ENCODE data around the gene PREX1.
"Not testable (repeated sequence)": the region's sequence is repeated elsewhere in the genome, so short reads cannot be mapped to it uniquely, and the experiment has no call there.

Gene PREX1

GRCh38 chr20:48827855-48828733, at the start of gene PREX1:
Gene PREX1 (minus strand): TSS chr20:48827999. CDS start chr20:48827860, 139 bp downstream.
- DNase-seq (ENCODE audit: low spot score) = peak; percentile 74

- DNase-seq (ENCODE audit: low spot score) = peak; percentile 20
Observed at GRCh38 chr20:48877304-48877703, 49.5 kb upstream of the PREX1 start.

GRCh38 chr20:48875914-48876240, 48.1 kb upstream of the PREX1 start:
- DNase-seq (ENCODE audit: low spot score) = no peak

GRCh38 chr20:48875233-48875913, 47.6 kb upstream of the PREX1 start:
- DNase-seq (ENCODE audit: low spot score) = no peak

GRCh38 chr20:48869442-48869841, 41.6 kb upstream of the PREX1 start:
- not testable (repeated sequence) for DNase-seq (ENCODE audit: low spot score)

GRCh38 chr20:48866936-48867335, 39.1 kb upstream of the PREX1 start:
- DNase-seq (ENCODE audit: low spot score) = no peak

GRCh38 chr20:48864738-48865318, 37.0 kb upstream of the PREX1 start:
- DNase-seq (ENCODE audit: low spot score) = no peak

GRCh38 chr20:48864254-48864653, 36.5 kb upstream of the PREX1 start:
- no peak for DNase-seq (ENCODE audit: low spot score)

GRCh38 chr20:48862279-48862678, 34.5 kb upstream of the PREX1 start:
- no peak for DNase-seq (ENCODE audit: low spot score)

GRCh38 chr20:48861444-48861843, 33.6 kb upstream of the PREX1 start:
- DNase-seq (ENCODE audit: low spot score) = no peak

GRCh38 chr20:48858075-48858790, 30.4 kb upstream of the PREX1 start:
- DNase-seq (ENCODE audit: low spot score) = no peak

GRCh38 chr20:48856130-48856529, 28.3 kb upstream of the PREX1 start:
- DNase-seq (ENCODE audit: low spot score) = no peak

- DNase-seq (ENCODE audit: low spot score) = no peak
Observed at GRCh38 chr20:48855046-48855445, 27.2 kb upstream of the PREX1 start.

GRCh38 chr20:48852609-48853008, 24.8 kb upstream of the PREX1 start:
- DNase-seq (ENCODE audit: low spot score) = no peak

- DNase-seq (ENCODE audit: low spot score) = no peak
Observed at GRCh38 chr20:48851579-48851978, 23.8 kb upstream of the PREX1 start.

GRCh38 chr20:48850977-48851299, 23.1 kb upstream of the PREX1 start:
- DNase-seq (ENCODE audit: low spot score) = no peak

- no peak for DNase-seq (ENCODE audit: low spot score)
Observed at GRCh38 chr20:48850257-48850976, 22.6 kb upstream of the PREX1 start.

- no peak for DNase-seq (ENCODE audit: low spot score)
Observed at GRCh38 chr20:48849779-48850178, 22.0 kb upstream of the PREX1 start.

- no peak for DNase-seq (ENCODE audit: low spot score)
Observed at GRCh38 chr20:48849299-48849698, 21.5 kb upstream of the PREX1 start.

- no peak for DNase-seq (ENCODE audit: low spot score)
Observed at GRCh38 chr20:48847498-48848205, 19.9 kb upstream of the PREX1 start.
